HL-60/S4 treated with retinoic acid at 250 ng/mL for 4 days and 3 days (cell line): ENCODE measurements around the gene FOXN3.

Experiments
- in situ Hi-C: fragments of 300-500 bp; cut with MboI; formaldehyde crosslinking; loops from 2 replicates; pipeline ENCODE4 v1.7.0; 2022; ENCODE audit warnings: low sequenced_read_pairs

The FOXN3 gene

GRCh38 chr14:89366864-89367778, 49.9 kb downstream of the FOXN3 start:
- in situ Hi-C loops = no loop called here

GRCh38 chr14:89365061-89365801, 51.8 kb downstream of the FOXN3 start:
- in situ Hi-C loops = no loop called here

GRCh38 chr14:89364316-89364715, 52.7 kb downstream of the FOXN3 start:
- in situ Hi-C loops = no loop called here

GRCh38 chr14:89360277-89360676, 56.8 kb downstream of the FOXN3 start:
- in situ Hi-C loops = no loop called here

- in situ Hi-C loops = no loop called here
Measured at GRCh38 chr14:89359477-89360222, 57.4 kb downstream of the FOXN3 start.

- in situ Hi-C loops = no loop called here
Measured at GRCh38 chr14:89357655-89358297, 59.3 kb downstream of the FOXN3 start.

- in situ Hi-C loops = no loop called here
Measured at GRCh38 chr14:89356927-89357326, 60.1 kb downstream of the FOXN3 start.

- in situ Hi-C loops = no loop called here
Measured at GRCh38 chr14:89356496-89356895, 60.5 kb downstream of the FOXN3 start.

GRCh38 chr14:89353766-89354113, 63.3 kb downstream of the FOXN3 start:
- in situ Hi-C loops = no loop called here

- in situ Hi-C loops = no loop called here
Measured at GRCh38 chr14:89352976-89353765, 63.9 kb downstream of the FOXN3 start.

- in situ Hi-C loops = no loop called here
Measured at GRCh38 chr14:89351516-89352404, 65.3 kb downstream of the FOXN3 start.

GRCh38 chr14:89351221-89351515, 65.9 kb downstream of the FOXN3 start:
- in situ Hi-C loops = no loop called here

- in situ Hi-C loops = no loop called here
Measured at GRCh38 chr14:89350152-89350551, 66.9 kb downstream of the FOXN3 start.

- in situ Hi-C loops = no loop called here
Measured at GRCh38 chr14:89349171-89350008, 67.6 kb downstream of the FOXN3 start.

- in situ Hi-C loops = no loop called here
Measured at GRCh38 chr14:89348722-89349121, 68.3 kb downstream of the FOXN3 start.

- in situ Hi-C loops = no loop called here
Measured at GRCh38 chr14:89347885-89348284, 69.1 kb downstream of the FOXN3 start.

GRCh38 chr14:89344920-89345254, 72.1 kb downstream of the FOXN3 start:
- in situ Hi-C loops = no loop called here

- in situ Hi-C loops = no loop called here
Measured at GRCh38 chr14:89343356-89343755, 73.7 kb downstream of the FOXN3 start.

- in situ Hi-C loops = no loop called here
Measured at GRCh38 chr14:89342049-89342448, 75.0 kb downstream of the FOXN3 start.
